ENCODE measurements around the gene MMP25.

DNA sequence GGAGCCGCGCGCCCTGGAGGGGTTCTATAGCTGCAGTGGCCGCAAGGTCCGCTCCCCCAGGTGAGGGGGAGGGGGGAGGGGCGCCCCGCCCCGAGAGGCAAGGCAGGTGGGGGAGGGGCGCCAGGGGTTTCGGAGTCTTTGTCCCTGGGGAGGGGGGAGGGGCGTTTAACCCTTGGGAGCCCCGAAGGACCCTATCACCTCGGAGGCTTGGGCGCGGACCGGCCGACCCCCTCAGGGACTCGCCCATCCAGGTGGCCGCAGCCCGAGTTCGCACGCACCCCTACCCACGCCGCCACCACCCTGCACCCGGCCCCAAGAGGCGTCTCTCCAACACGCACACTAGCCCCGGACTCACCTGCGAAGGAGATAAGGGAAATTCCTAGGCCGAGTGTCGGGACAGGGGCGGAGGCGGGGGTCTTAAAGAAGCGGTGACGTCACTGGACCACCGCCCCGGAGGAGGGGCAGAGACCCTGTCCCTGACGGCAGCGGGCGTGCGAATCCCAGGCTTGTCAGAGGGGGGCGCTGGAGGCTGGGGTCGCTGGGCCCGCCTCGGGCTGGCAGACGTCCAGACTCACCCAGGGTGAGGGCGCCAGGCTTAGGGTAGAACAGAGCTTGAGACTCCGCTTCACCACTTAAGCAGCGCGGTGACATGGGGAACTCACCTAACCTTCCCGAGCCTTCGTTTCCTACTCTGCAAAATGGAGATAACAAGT lies 28.4 kb upstream of the MMP25 start, which contains the start of gene CLDN6:
- TF ChIP-seq EZH2 (IDR thresholded peaks at IDR 0.05; ENCODE audit: insufficient read depth, poor library complexity, severe bottlenecking) (no peak), EZH2phosphoT487 (IDR thresholded peaks at IDR 0.05; ENCODE audit: insufficient read depth, low read depth) (no peak)

Data from GM23248 (cell line).